Glutamatergic neuron (in vitro differentiated cells): ENCODE results near the gene MRM1. TPM values are rescaled to one million over a fixed set of nuclear protein-coding genes. Genes with fewer than 3 reads are reported as not detected.

Experiments used
- DNase-seq: peaks from one replicate; pipeline ENCODE4 v3.0.0; 2022
- H3K27ac Mint-ChIP-seq: one replicate; pipeline ENCODE4 v1.8.0; 2020; ENCODE audit warnings: mild to moderate bottlenecking, mixed read lengths, inconsistent platforms; ENCODE audit not compliant: unreplicated experiment
- H3K27me3 Mint-ChIP-seq: one replicate; pipeline ENCODE4 v1.8.0; 2020; ENCODE audit warnings: mild to moderate bottlenecking, moderate library complexity, mixed read lengths, inconsistent platforms; ENCODE audit not compliant: unreplicated experiment
- H3K36me3 Mint-ChIP-seq: one replicate; pipeline ENCODE4 v1.8.0; 2020; ENCODE audit warnings: mild to moderate bottlenecking, mixed read lengths, inconsistent platforms; ENCODE audit not compliant: unreplicated experiment
- H3K4me1 Mint-ChIP-seq: one replicate; pipeline ENCODE4 v1.8.0; 2020; ENCODE audit warnings: mild to moderate bottlenecking, low read depth, mixed read lengths, inconsistent platforms; ENCODE audit not compliant: unreplicated experiment
- H3K4me3 Mint-ChIP-seq: one replicate; pipeline ENCODE4 v1.8.0; 2020; ENCODE audit warnings: mild to moderate bottlenecking, mixed read lengths, inconsistent platforms; ENCODE audit not compliant: unreplicated experiment
- H3K9me3 Mint-ChIP-seq: one replicate; pipeline ENCODE4 v1.8.0; 2020; ENCODE audit warnings: mild to moderate bottlenecking, moderate library complexity, mixed read lengths, inconsistent platforms; ENCODE audit not compliant: unreplicated experiment
- CTCF ChIP-seq: fragments of 200-600 bp; sonication (generic); IDR thresholded peaks from one replicate; pipeline ENCODE4 v1.5.0; 2021; ENCODE audit not compliant: partially characterized antibody, unreplicated experiment
- long read RNA-seq: library from polyadenylated mRNA; unstranded; transcript quantifications from one replicate; pipeline ENCODE4 v2.0.0, GENCODE V29; 2020; ENCODE audit not compliant: unreplicated experiment
- total RNA-seq: library from RNA; stranded (reverse); fragmentation: NEBNext Ultra II Directional; extraction: Animal tissue kit (Norgen Biotek cat#: 25700); gene quantifications from one replicate; pipeline ENCODE4 v1.2.1, GENCODE V29; 2021; ENCODE audit not compliant: unreplicated experiment

The MRM1 gene, protein sequence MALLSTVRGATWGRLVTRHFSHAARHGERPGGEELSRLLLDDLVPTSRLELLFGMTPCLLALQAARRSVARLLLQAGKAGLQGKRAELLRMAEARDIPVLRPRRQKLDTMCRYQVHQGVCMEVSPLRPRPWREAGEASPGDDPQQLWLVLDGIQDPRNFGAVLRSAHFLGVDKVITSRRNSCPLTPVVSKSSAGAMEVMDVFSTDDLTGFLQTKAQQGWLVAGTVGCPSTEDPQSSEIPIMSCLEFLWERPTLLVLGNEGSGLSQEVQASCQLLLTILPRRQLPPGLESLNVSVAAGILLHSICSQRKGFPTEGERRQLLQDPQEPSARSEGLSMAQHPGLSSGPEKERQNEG
- 2.3 TPM for total RNA-seq
- long read RNA-seq = 0 reads

GRCh38 chr17:36601303-36602029 lies at the start of gene MRM1:
Gene MRM1 (plus strand): TSS chr17:36601583. CDS start chr17:36601811, 228 bp downstream.
- Mint-ChIP-seq H3K27me3 (peaks cover 8% of the 10 kb centered on the region), H3K27ac (peak within 1 kb of the TSS; percentile 85), H3K36me3 (no peaks in the 10 kb centered on the region), H3K9me3 (no peaks in the 10 kb centered on the region), H3K4me1 (peaks cover 15% of the 10 kb centered on the region), H3K4me3 (peak within 1 kb of the TSS; percentile 91)
- TF ChIP-seq CTCF = peak; percentile 13
- DNase-seq = peak; percentile 97

DNA sequence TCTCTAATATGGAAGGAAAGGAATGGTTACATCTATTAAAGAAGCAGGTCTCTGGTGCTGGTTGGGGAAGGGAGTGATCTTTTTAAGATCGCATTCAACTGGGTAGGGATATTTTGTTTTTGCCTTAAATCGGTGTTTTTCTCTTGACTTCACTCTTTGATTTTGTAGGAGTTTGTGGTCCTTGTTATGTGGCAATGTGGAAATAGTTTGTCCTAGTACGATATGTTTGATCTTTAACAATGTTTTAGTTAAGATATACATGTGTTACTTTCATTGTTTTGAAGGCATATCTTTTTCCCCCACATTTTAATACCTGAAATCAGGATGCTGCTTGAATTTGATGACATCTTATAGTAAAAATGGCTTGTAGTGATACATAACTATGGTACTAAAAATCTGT lies 47.9 kb upstream of the MRM1 start:
- Mint-ChIP-seq H3K4me1 (no peaks in the 10 kb centered on the region), H3K9me3 (no peaks in the 10 kb centered on the region), H3K27me3 (peaks cover 1% of the 10 kb centered on the region), H3K4me3 (no peak overlapping the region), H3K36me3 (no peaks in the 10 kb centered on the region), H3K27ac (no peak overlapping the region)
- no peak for TF ChIP-seq CTCF
- no peak for DNase-seq

DNA sequence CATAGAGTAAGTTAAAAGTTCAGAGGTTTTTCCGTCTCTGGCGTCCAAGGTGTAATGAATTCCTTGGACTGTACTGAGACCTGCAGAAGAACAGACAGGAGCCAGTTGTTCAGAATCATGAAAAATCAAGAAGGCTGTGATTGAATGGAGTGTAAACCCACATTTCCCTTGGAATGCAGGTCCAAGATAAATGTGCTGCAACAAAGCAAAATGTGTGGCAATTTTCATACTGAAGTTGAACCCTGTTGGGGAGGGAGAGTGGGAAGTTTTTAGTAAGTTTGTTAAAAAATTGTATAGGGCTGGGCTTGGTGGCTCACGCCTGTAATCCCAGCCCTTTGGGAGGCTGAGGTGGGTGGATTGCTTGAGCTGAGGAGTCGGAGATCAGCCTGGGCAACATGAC lies 35.3 kb upstream of the MRM1 start:
- Mint-ChIP-seq H3K4me3 (no peak overlapping the region), H3K27me3 (no peaks in the 10 kb centered on the region), H3K4me1 (peaks cover 11% of the 10 kb centered on the region), H3K36me3 (no peaks in the 10 kb centered on the region), H3K9me3 (no peaks in the 10 kb centered on the region), H3K27ac (peak overlapping the region; percentile 20)
- no peak for TF ChIP-seq CTCF
- no peak for DNase-seq

DNA sequence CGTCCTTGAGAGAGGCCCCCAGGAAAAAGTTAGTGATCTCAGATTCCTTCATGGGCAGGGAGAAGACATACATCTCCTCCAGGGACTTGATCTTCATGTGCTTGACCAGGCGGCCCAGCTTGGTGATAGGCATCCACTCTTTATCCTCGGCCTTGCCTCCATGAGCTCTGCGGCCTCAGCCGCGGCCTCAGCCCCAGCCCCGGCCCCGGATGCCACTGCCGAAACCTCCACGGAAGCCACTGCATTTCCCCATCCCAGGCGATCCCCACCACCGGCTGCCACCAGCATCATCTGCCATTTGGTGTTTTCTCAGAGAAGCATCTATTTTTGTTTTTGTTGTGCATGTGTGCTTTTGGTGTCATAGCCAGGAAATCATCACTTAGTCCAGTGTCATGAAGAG lies 26.4 kb upstream of the MRM1 start:
- H3K27me3 Mint-ChIP-seq = no peaks in the 10 kb centered on the region
- H3K27ac Mint-ChIP-seq = no peak overlapping the region
- H3K4me3 Mint-ChIP-seq = no peak overlapping the region
- no peak for DNase-seq
- H3K9me3 Mint-ChIP-seq = peaks cover 4% of the 10 kb centered on the region
- no peaks in the 10 kb centered on the region for H3K36me3 Mint-ChIP-seq
- TF ChIP-seq CTCF = no peak
- no peaks in the 10 kb centered on the region for H3K4me1 Mint-ChIP-seq

DNA sequence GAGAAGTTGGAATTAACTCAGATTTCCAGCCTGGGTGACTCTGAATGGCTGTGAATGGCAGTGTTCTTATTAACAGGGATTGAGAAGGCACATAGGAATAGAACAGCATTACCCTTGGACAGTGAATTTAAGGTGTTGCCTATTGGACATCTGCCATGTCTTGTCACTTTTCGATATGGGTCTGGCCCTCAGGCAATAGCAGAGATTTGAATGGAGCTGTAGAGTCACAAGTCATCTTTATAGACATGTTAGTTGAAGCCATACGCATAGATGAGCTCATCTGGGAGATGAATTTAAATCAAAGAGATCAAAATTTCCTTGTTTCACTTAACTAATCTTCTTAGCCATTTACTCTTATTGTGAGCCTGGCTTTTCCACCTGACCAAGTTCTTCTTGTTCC lies 24.6 kb upstream of the MRM1 start:
- no peak for DNase-seq
- no peak for TF ChIP-seq CTCF
- no peaks in the 10 kb centered on the region for H3K27me3 Mint-ChIP-seq
- H3K27ac Mint-ChIP-seq = no peak overlapping the region
- H3K4me1 Mint-ChIP-seq = no peaks in the 10 kb centered on the region
- H3K36me3 Mint-ChIP-seq = no peaks in the 10 kb centered on the region
- no peak overlapping the region for H3K4me3 Mint-ChIP-seq
- peaks cover 4% of the 10 kb centered on the region for H3K9me3 Mint-ChIP-seq
